HT1080 (cell line): Measurements from ENCODE around the gene POLR2H. TPM values are rescaled to one million over a fixed set of nuclear protein-coding genes. Genes with fewer than 3 reads are reported as not detected.

ENCODE experiments used
- small RNA-seq: library from RNA; depleted of rRNA; stranded (forward); fragments of <200 nt; gene quantifications from one replicate; pipeline ENCODE3, GENCODE V24; 2014
- total RNA-seq: library from RNA; depleted of rRNA; stranded (reverse); fragments of >200 nt; shearing (Covaris generic); gene quantifications from 2 replicates; pipeline ENCODE4 v1.2.3, GENCODE V29; 2014; rRNA removed

The POLR2H gene
- total RNA-seq, 1 experiment from 2014 or later = 327 TPM

Small RNAs within 50 kb of the gene (small RNA-seq; reads per million reads assigned to genes)
- 866 reads per million, percentile 98 among the genes with 10 or more reads in this experiment for gene SNORD66

Other genes with a start within 250 kb of the POLR2H start
- gene EIF2B5, start 226.4 kb upstream of the POLR2H start, total RNA-seq = 85.0 and 88.4 TPM in 2 replicates
- gene DVL3, start 206.3 kb upstream of the POLR2H start, total RNA-seq = 38.6 and 46.8 TPM in 2 replicates
- 840 and 907 TPM in 2 replicates for gene AP2M1, start 186.9 kb upstream of the POLR2H start, total RNA-seq
- 49.1 and 72.9 TPM in 2 replicates for gene ABCF3, start 175.5 kb upstream of the POLR2H start, total RNA-seq
- not detected in 2 replicates for gene VWA5B2, start 132.1 kb upstream of the POLR2H start, total RNA-seq
- gene ALG3, start 112.7 kb upstream of the POLR2H start, total RNA-seq = 93.3 and 146 TPM in 2 replicates
- gene EEF1AKMT4, start 112.0 kb upstream of the POLR2H start, total RNA-seq = 18.5 TPM in 2 replicates
- gene CAMK2N2, start 100.2 kb upstream of the POLR2H start, total RNA-seq = 3.6 and 10.5 TPM in 2 replicates
- gene ECE2, start 85.7 kb upstream of the POLR2H start, total RNA-seq = not detected in 2 replicates
- gene PSMD2, start 62.5 kb upstream of the POLR2H start, total RNA-seq = 1,567 and 1,674 TPM in 2 replicates
- 750 and 760 TPM in 2 replicates for gene EIF4G1, start 47.1 kb upstream of the POLR2H start, total RNA-seq
- 61.8 and 71.7 TPM in 2 replicates for gene FAM131A, start 24.1 kb upstream of the POLR2H start, total RNA-seq
- gene CLCN2, start 105 bp upstream of the POLR2H start, total RNA-seq = 13.9 and 21.1 TPM in 2 replicates
- not detected in 2 replicates for gene THPO, start 16.5 kb downstream of the POLR2H start, total RNA-seq
- gene CHRD, start 18.3 kb downstream of the POLR2H start, total RNA-seq = 0.43 and 1.2 TPM in 2 replicates
- 0.94 and 1.00 TPM in 2 replicates for gene EPHB3, start 200.1 kb downstream of the POLR2H start, total RNA-seq